ENCODE measurements around the gene SRPX2.

GRCh38 chrX:100719139-100719538, 75.1 kb downstream of the SRPX2 start:
- TF ChIP-seq POLR2A (IDR thresholded peaks at IDR 0.05) (no peak), CTCF (IDR thresholded peaks at IDR 0.05) (no peak)

Measured in uterus (tissue), 2 donors.